HCT116 (cell line): Measurements from ENCODE around the gene CADPS2. TPM values are rescaled to one million over a fixed set of nuclear protein-coding genes. Genes with fewer than 3 reads are reported as not detected.

Source experiments
- ATAC-seq: fragments of 200-7000 bp; cut with Tn5 transposase; 2 replicates; pipeline ENCODE4 v1.9.1; 2020; ENCODE audit warnings: mild to moderate bottlenecking, moderate library complexity
- BruUV-seq: library from RNA; stranded (reverse); fragments of 400-500 nt; replicated peaks from 2 replicates; lab custom pipeline; 2021; lab: Mats Ljungman, UMichigan
- CTCF ChIA-PET: fragments of 300-600 bp; sonication (Branson Sonifier 250); formaldehyde crosslinking; loops from one replicate; lab custom pipeline; 2021; ENCODE audit warnings: antibody characterized with exemption; lab: Charles Lee
- POLR2A ChIA-PET: fragments of 300-600, 350-600 bp; sonication (Branson Sonifier 250); formaldehyde crosslinking; loops from one replicate; lab custom pipeline; 2021; ENCODE audit warnings: antibody characterized with exemption; lab: Charles Lee
- RAD21 ChIA-PET, 2 experiments: fragments of 300-600 bp; sonication (Branson Sonifier 250); formaldehyde crosslinking; loops; one replicate each; lab custom pipeline; 2023; ENCODE audit warnings: low total read pairs in 2 of 2; ENCODE audit not compliant: uncharacterized antibody in 2 of 2, unreplicated experiment in 2 of 2, low non-redundant PET in 1 of 2; lab: Charles Lee
- DNase-seq: peaks from one replicate; pipeline ENCODE4 v3.0.0-alpha.2; 2010; ENCODE audit warnings: low read depth, low spot score
- H2AFZ ChIP-seq: fragments of 200-600 bp; shearing (Covaris generic), sonication (generic); 2 replicates; pipeline ENCODE4 v1.6.1; 2017; ENCODE audit warnings: low read depth, mixed run types, mixed read lengths, antibody characterized with exemption, low read length; ENCODE audit not compliant: poor library complexity, severe bottlenecking
- H3K27ac ChIP-seq: 2 replicates; pipeline ENCODE4 v1.5.1; 2012; ENCODE audit warnings: low read depth, low read length
- H3K27me3 ChIP-seq: fragments of 200-600 bp; sonication (generic); 2 replicates; pipeline ENCODE4 v1.6.1; 2016; ENCODE audit warnings: mixed run types, low read length, mixed read lengths; ENCODE audit not compliant: insufficient read depth
- H3K36me3 ChIP-seq, 2 experiments: fragments of 200-500 bp in 1 of 2; fragments of 200-600 bp in 1 of 2; sonication (Bioruptor generic) in 1 of 2; sonication (generic) in 1 of 2; 2 replicates each; pipeline versions ENCODE4 v1.5.1 to v1.6.1; 2014 to 2016; ENCODE audit warnings: low read length in 2 of 2, inconsistent platforms in 1 of 2, mixed read lengths in 1 of 2, mixed run types in 1 of 2; ENCODE audit not compliant: insufficient read depth in 2 of 2, control insufficient read depth in 1 of 2
- H3K4me1 ChIP-seq, 2 experiments: fragments of 200-600 bp in 1 of 2; sonication (generic) in 1 of 2; 2 replicates each; pipeline versions ENCODE4 v1.5.1 to v1.6.1; 2012 to 2017; ENCODE audit warnings: low read length in 2 of 2, inconsistent platforms in 1 of 2, mild to moderate bottlenecking in 1 of 2, mixed read lengths in 1 of 2, mixed run types in 1 of 2, moderate library complexity in 1 of 2; ENCODE audit not compliant: insufficient read depth in 2 of 2, control insufficient read depth in 1 of 2
- H3K4me2 ChIP-seq: fragments of 200-600 bp; sonication (generic); 2 replicates; pipeline ENCODE4 v1.6.1; 2017; ENCODE audit warnings: mixed run types, low read length, mixed read lengths
- H3K4me3 ChIP-seq, 2 experiments: fragments of 200-600 bp in 1 of 2; sonication (generic) in 1 of 2; replicated peaks in 1 of 2; 2 replicates each; pipeline ENCODE4 v1.5.1; 2011 to 2016; ENCODE audit warnings: low read length in 2 of 2, control low read depth in 1 of 2, low read depth in 1 of 2, mild to moderate bottlenecking in 1 of 2, mixed read lengths in 1 of 2, mixed run types in 1 of 2
- H3K79me2 ChIP-seq: fragments of 200-600 bp; sonication (generic); 2 replicates; pipeline ENCODE4 v1.6.1; 2017; ENCODE audit warnings: mild to moderate bottlenecking, mixed run types, low read length, moderate library complexity, mixed read lengths; ENCODE audit not compliant: insufficient read depth
- H3K9ac ChIP-seq: fragments of 200-600 bp; sonication (generic); 2 replicates; pipeline ENCODE4 v1.6.1; 2016; ENCODE audit warnings: low read length, mixed read lengths
- H3K9me2 ChIP-seq: fragments of 200-600 bp; sonication (generic), shearing (Covaris generic); 2 replicates; pipeline ENCODE4 v1.6.1; 2017; ENCODE audit warnings: mixed run types, mild to moderate bottlenecking, moderate library complexity; ENCODE audit not compliant: insufficient read depth
- H3K9me3 ChIP-seq, 2 experiments: fragments of 200-500 bp in 1 of 2; fragments of 200-600 bp in 1 of 2; sonication (Bioruptor generic) in 1 of 2; sonication (generic) in 1 of 2; 2 replicates each; pipeline ENCODE4 v1.6.1; 2014 to 2017; ENCODE audit warnings: low read length in 2 of 2, mixed read lengths in 2 of 2, inconsistent platforms in 1 of 2, low read depth in 1 of 2, mild to moderate bottlenecking in 1 of 2, mixed run types in 1 of 2, moderate library complexity in 1 of 2; ENCODE audit not compliant: control insufficient read depth in 1 of 2, insufficient read depth in 1 of 2
- H4K20me1 ChIP-seq: fragments of 200-600 bp; sonication (generic), shearing (Covaris generic); 2 replicates; pipeline ENCODE4 v1.6.1; 2017; ENCODE audit warnings: mixed run types, mild to moderate bottlenecking, moderate library complexity; ENCODE audit not compliant: insufficient read depth
- CBX3 ChIP-seq: IDR thresholded peaks from 2 replicates; pipeline ENCODE4 v1.6.1; 2012; ENCODE audit warnings: low read depth
- ELF1 ChIP-seq: IDR thresholded peaks from 2 replicates; pipeline ENCODE4 v1.6.1; 2012; ENCODE audit warnings: low read depth, borderline replicate concordance
- EZH2 ChIP-seq: fragments of 200-600 bp; sonication (generic); IDR thresholded peaks from 2 replicates; pipeline ENCODE4 v1.6.1; 2017; ENCODE audit warnings: antibody characterized with exemption, mixed run types
- JUND ChIP-seq: IDR thresholded peaks from 2 replicates; pipeline ENCODE4 v1.6.1; 2012
- POLR2A ChIP-seq: IDR thresholded peaks from 2 replicates; pipeline ENCODE4 v1.7.0; 2011; ENCODE audit warnings: borderline replicate concordance; ENCODE audit not compliant: insufficient read depth, insufficient read length; ENCODE audit errors: extremely low read depth
- TCF7L2 ChIP-seq: IDR thresholded peaks from 2 replicates; pipeline ENCODE4 v1.7.0; 2011; ENCODE audit warnings: borderline replicate concordance, inconsistent platforms; ENCODE audit not compliant: insufficient read depth, insufficient read length; ENCODE audit errors: extremely low read depth
- YY1 ChIP-seq: IDR thresholded peaks from 2 replicates; pipeline ENCODE4 v1.6.1; 2011; ENCODE audit warnings: low read length, low read depth, moderate library complexity, mild to moderate bottlenecking; ENCODE audit not compliant: insufficient replicate concordance; ENCODE audit errors: extremely low read depth
- intact Hi-C: fragments of 100-400 bp; cut with micrococcal nuclease; formaldehyde crosslinking; loops from 2 replicates; pipeline ENCODE4 v1.10.0; 2022
- total RNA-seq: library from RNA; stranded (reverse); gene quantifications from one replicate; pipeline ENCODE4 v1.2.1, GENCODE V29; 2021; ENCODE audit not compliant: unreplicated experiment
- TF ChIP-seq, protein P1 (sequence below), 3 experiments: fragments of 200-600 bp in 1 of 3; sonication (generic) in 1 of 3; IDR thresholded peaks in 2 of 3; conservative IDR thresholded peaks in 1 of 3; 2 replicates each; pipeline ENCODE4 v1.5.1; 2012 to 2017; ENCODE audit warnings: low read depth in 2 of 3, low read length in 2 of 3, antibody characterized with exemption in 1 of 3, borderline replicate concordance in 1 of 3, control low read depth in 1 of 3, mild to moderate bottlenecking in 1 of 3, mixed read lengths in 1 of 3, mixed run types in 1 of 3, moderate library complexity in 1 of 3; ENCODE audit not compliant: insufficient read depth in 1 of 3
- TF ChIP-seq, protein P2 (sequence below): IDR thresholded peaks from 2 replicates; pipeline ENCODE4 v1.6.1; 2012; ENCODE audit warnings: low read depth

The CADPS2 gene
- total RNA-seq, 1 experiment from 2014 or later: 7.5 TPM

DNA sequence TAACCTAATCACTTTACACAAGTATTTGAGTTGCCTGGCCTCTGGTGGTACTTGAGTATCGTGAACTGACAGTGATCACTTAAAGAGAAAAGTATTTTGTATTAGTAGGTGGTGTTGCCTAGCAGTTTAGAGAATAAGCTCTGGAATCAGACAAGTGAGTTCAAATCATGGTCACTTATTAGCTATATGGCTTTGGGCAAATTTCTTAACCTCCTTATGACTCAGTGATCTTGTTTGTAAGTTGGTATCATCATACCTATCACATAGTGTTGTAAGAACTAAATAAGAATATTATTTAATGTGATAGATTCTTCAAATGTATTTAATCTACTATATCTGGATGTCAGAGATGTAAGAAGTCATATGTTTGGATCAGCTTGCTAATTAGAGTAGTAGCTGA, 351.2 kb downstream of the CADPS2 start:
- Histone ChIP-seq H3K4me2 (no peak overlapping the region), H3K9ac (no peak overlapping the region)
- RAD21 ChIA-PET: no interaction called here
- TF ChIP-seq POLR2A: no peak
- TF ChIP-seq, protein P1, sequence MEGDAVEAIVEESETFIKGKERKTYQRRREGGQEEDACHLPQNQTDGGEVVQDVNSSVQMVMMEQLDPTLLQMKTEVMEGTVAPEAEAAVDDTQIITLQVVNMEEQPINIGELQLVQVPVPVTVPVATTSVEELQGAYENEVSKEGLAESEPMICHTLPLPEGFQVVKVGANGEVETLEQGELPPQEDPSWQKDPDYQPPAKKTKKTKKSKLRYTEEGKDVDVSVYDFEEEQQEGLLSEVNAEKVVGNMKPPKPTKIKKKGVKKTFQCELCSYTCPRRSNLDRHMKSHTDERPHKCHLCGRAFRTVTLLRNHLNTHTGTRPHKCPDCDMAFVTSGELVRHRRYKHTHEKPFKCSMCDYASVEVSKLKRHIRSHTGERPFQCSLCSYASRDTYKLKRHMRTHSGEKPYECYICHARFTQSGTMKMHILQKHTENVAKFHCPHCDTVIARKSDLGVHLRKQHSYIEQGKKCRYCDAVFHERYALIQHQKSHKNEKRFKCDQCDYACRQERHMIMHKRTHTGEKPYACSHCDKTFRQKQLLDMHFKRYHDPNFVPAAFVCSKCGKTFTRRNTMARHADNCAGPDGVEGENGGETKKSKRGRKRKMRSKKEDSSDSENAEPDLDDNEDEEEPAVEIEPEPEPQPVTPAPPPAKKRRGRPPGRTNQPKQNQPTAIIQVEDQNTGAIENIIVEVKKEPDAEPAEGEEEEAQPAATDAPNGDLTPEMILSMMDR (IDR thresholded peaks at IDR 0.05 in 2 of 3, conservative IDR thresholded peaks at IDR 0.05 in 1 of 3; ENCODE audit: borderline replicate concordance in 1 of 3, insufficient read depth in 1 of 3, low read depth in 2 of 3, low read length in 2 of 3): no peak
- TF ChIP-seq, protein P2, sequence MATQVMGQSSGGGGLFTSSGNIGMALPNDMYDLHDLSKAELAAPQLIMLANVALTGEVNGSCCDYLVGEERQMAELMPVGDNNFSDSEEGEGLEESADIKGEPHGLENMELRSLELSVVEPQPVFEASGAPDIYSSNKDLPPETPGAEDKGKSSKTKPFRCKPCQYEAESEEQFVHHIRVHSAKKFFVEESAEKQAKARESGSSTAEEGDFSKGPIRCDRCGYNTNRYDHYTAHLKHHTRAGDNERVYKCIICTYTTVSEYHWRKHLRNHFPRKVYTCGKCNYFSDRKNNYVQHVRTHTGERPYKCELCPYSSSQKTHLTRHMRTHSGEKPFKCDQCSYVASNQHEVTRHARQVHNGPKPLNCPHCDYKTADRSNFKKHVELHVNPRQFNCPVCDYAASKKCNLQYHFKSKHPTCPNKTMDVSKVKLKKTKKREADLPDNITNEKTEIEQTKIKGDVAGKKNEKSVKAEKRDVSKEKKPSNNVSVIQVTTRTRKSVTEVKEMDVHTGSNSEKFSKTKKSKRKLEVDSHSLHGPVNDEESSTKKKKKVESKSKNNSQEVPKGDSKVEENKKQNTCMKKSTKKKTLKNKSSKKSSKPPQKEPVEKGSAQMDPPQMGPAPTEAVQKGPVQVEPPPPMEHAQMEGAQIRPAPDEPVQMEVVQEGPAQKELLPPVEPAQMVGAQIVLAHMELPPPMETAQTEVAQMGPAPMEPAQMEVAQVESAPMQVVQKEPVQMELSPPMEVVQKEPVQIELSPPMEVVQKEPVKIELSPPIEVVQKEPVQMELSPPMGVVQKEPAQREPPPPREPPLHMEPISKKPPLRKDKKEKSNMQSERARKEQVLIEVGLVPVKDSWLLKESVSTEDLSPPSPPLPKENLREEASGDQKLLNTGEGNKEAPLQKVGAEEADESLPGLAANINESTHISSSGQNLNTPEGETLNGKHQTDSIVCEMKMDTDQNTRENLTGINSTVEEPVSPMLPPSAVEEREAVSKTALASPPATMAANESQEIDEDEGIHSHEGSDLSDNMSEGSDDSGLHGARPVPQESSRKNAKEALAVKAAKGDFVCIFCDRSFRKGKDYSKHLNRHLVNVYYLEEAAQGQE: no peak
- no peak for TF ChIP-seq CBX3
- no peak for TF ChIP-seq ELF1
- no peak for TF ChIP-seq JUND
- no peak for TF ChIP-seq YY1
- no peak for TF ChIP-seq TCF7L2
- no peak for TF ChIP-seq EZH2
- TF ChIP-seq, all 23 proteins: peak for 0
- ATAC-seq (no peak), DNase-seq (no peak)
- H3K4me3 ChIP-seq: no peak overlapping the region
- no peaks in the 10 kb centered on the region for H3K27me3 ChIP-seq
- no peaks in the 10 kb centered on the region for H3K9me2 ChIP-seq
- no peaks in the 10 kb centered on the region for H3K36me3 ChIP-seq
- H2AFZ ChIP-seq: no peak overlapping the region
- ChIA-PET POLR2A (no interaction called here), CTCF (interaction anchor here (1.2 kb wide), 1 partner anchor 541 kb away, joined by 3 read pairs; no protein-coding TSS in a partner anchor)
- BruUV-seq: no TSS peak
- intact Hi-C loops: no loop called here
- no peaks in the 10 kb centered on the region for H4K20me1 ChIP-seq
- no peaks in the 10 kb centered on the region for H3K9me3 ChIP-seq
- H3K4me1 ChIP-seq: no peaks in the 10 kb centered on the region
- H3K79me2 ChIP-seq: no peaks in the 10 kb centered on the region
- H3K27ac ChIP-seq: no peak overlapping the region
